OCI-LY3 (cell line): ENCODE results near the gene TMPRSS3.

ENCODE experiments used
- EZH2phosphoT487 ChIP-seq: fragments of 200-600 bp; shearing (Covaris generic); IDR thresholded peaks from 2 replicates; pipeline ENCODE4 v1.6.1; 2018; ENCODE audit warnings: antibody characterized with exemption, mixed run types, low read depth
- TF ChIP-seq, protein P1 (sequence below): fragments of 200-600, 300-600 bp; sonication (generic); IDR thresholded peaks from 2 replicates; pipeline ENCODE4 v1.5.1; 2014; ENCODE audit warnings: antibody characterized with exemption, low read length, low read depth

DNA sequence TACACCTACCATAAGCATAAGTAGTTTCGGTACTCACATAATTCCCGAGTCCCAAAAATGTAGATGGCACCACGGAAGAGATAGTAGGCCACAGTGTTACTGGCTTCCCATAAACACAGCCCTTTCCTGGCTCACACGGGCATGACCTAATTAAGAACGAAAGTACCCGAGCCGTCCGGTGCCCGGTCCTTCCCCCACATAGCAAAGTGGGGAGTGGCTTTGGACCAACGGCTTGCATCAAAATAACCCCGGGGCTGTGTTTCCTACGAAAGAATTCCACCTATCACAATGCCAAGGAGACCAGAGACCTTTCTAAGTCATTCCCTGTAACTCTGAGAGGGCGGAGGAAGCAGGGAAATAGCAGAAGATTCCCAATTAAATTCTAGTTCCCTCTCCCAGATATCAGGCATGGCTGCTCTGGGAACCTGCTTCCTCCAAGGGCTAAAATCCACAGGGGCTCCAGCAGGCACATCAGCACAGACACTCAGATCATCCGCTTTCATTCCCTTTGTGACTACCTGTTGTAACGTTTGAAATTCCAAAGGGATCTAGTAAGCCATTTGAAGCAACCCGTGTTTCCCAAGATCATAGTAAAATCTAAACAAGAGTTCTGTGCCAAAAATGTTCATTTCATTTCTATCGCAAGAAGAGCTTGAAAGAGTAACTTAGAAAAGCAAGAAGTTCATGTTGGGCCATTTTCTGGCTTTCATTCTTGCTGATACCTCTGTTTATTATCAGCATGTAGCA is at the start of gene TMPRSS3:
- TF ChIP-seq, protein P1, sequence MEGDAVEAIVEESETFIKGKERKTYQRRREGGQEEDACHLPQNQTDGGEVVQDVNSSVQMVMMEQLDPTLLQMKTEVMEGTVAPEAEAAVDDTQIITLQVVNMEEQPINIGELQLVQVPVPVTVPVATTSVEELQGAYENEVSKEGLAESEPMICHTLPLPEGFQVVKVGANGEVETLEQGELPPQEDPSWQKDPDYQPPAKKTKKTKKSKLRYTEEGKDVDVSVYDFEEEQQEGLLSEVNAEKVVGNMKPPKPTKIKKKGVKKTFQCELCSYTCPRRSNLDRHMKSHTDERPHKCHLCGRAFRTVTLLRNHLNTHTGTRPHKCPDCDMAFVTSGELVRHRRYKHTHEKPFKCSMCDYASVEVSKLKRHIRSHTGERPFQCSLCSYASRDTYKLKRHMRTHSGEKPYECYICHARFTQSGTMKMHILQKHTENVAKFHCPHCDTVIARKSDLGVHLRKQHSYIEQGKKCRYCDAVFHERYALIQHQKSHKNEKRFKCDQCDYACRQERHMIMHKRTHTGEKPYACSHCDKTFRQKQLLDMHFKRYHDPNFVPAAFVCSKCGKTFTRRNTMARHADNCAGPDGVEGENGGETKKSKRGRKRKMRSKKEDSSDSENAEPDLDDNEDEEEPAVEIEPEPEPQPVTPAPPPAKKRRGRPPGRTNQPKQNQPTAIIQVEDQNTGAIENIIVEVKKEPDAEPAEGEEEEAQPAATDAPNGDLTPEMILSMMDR = no peak
- no peak for TF ChIP-seq EZH2phosphoT487
